Hepatocyte (in vitro differentiated cells): ENCODE data around the gene TMEM202.

Experiments used
- CTCF ChIP-seq: fragments of 200-600 bp; sonication (generic); IDR thresholded peaks from 2 replicates; pipeline ENCODE4 v1.5.1; 2016; ENCODE audit warnings: antibody characterized with exemption, mild to moderate bottlenecking; ENCODE audit not compliant: poor library complexity
- EZH2 ChIP-seq: fragments of 200-600 bp; sonication (generic); IDR thresholded peaks from 2 replicates; pipeline ENCODE4 v1.6.1; 2016; ENCODE audit warnings: antibody characterized with exemption, mild to moderate bottlenecking, borderline replicate concordance
- EZH2phosphoT487 ChIP-seq: fragments of 200-600 bp; sonication (generic); IDR thresholded peaks from one replicate; pipeline ENCODE4 v1.6.1; 2018; ENCODE audit warnings: antibody characterized with exemption, mild to moderate bottlenecking, low read depth, moderate library complexity; ENCODE audit not compliant: unreplicated experiment, severe bottlenecking

GRCh38 chr15:72404841-72405240 lies 6.7 kb downstream of the TMEM202 start:
- TF ChIP-seq CTCF (no peak), EZH2 (no peak), EZH2phosphoT487 (no peak)
